ENCODE results near the gene SOST. TPM values are rescaled to one million over a fixed set of nuclear protein-coding genes. Genes with fewer than 3 reads are reported as not detected.
A peak's percentile ranks its signal among the peaks of the same experiment; 100 is the strongest.
"Not testable (repeated sequence)": the region's sequence is repeated elsewhere in the genome, so short reads cannot be mapped to it uniquely, and the experiment has no call there.

The SOST gene
- total RNA-seq, 1 donor from 2014 or later: not detected

- Mint-ChIP-seq H3K4me3 (ENCODE audit: unreplicated experiment) (no peak overlapping the region), H3K27me3 (ENCODE audit: low read depth) (no peaks in the 10 kb centered on the region), H3K4me1 (ENCODE audit: low read depth) (no peaks in the 10 kb centered on the region), H3K9me3 (ENCODE audit: low read depth) (peaks cover 12% of the 10 kb centered on the region), H3K36me3 (ENCODE audit: low read depth) (peaks cover 21% of the 10 kb centered on the region), H3K27ac (ENCODE audit: unreplicated experiment) (no peak overlapping the region)
- no peak for DNase-seq (ENCODE audit: low spot score)
- no peak for TF ChIP-seq CTCF (IDR thresholded peaks at IDR 0.05)
Observed at GRCh38 chr17:43800736-43801135, 42.1 kb upstream of the SOST start.

- H3K36me3 Mint-ChIP-seq (ENCODE audit: low read depth): peaks cover 18% of the 10 kb centered on the region
- DNase-seq (ENCODE audit: low spot score): no peak
- peaks cover 23% of the 10 kb centered on the region for H3K9me3 Mint-ChIP-seq (ENCODE audit: low read depth)
- H3K4me1 Mint-ChIP-seq (ENCODE audit: low read depth): no peaks in the 10 kb centered on the region
- H3K4me3 Mint-ChIP-seq (ENCODE audit: unreplicated experiment): no peak overlapping the region
- H3K27me3 Mint-ChIP-seq (ENCODE audit: low read depth): no peaks in the 10 kb centered on the region
- TF ChIP-seq CTCF (IDR thresholded peaks at IDR 0.05): no peak
- H3K27ac Mint-ChIP-seq (ENCODE audit: unreplicated experiment): no peak overlapping the region
Observed at GRCh38 chr17:43799047-43799446, 40.5 kb upstream of the SOST start.

GRCh38 chr17:43798024-43798423, 39.4 kb upstream of the SOST start:
- not testable (repeated sequence) for H3K4me1 Mint-ChIP-seq (ENCODE audit: low read depth); H3K4me3 Mint-ChIP-seq (ENCODE audit: unreplicated experiment); DNase-seq (ENCODE audit: low spot score); H3K27ac Mint-ChIP-seq (ENCODE audit: unreplicated experiment); H3K27me3 Mint-ChIP-seq (ENCODE audit: low read depth)
- Mint-ChIP-seq H3K9me3 (ENCODE audit: low read depth) (peaks cover 29% of the 10 kb centered on the region), H3K36me3 (ENCODE audit: low read depth) (peaks cover 19% of the 10 kb centered on the region)

- H3K4me3 Mint-ChIP-seq (ENCODE audit: unreplicated experiment); H3K27me3 Mint-ChIP-seq (ENCODE audit: low read depth); DNase-seq (ENCODE audit: low spot score); H3K4me1 Mint-ChIP-seq (ENCODE audit: low read depth); H3K27ac Mint-ChIP-seq (ENCODE audit: unreplicated experiment); H3K36me3 Mint-ChIP-seq (ENCODE audit: low read depth): not testable (repeated sequence)
- peaks cover 29% of the 10 kb centered on the region for H3K9me3 Mint-ChIP-seq (ENCODE audit: low read depth)
Observed at GRCh38 chr17:43792668-43793067, 34.1 kb upstream of the SOST start.

- no peak overlapping the region for H3K27ac Mint-ChIP-seq (ENCODE audit: unreplicated experiment)
- H3K4me1 Mint-ChIP-seq (ENCODE audit: low read depth): no peaks in the 10 kb centered on the region
- TF ChIP-seq CTCF (IDR thresholded peaks at IDR 0.05): no peak
- no peak overlapping the region for H3K4me3 Mint-ChIP-seq (ENCODE audit: unreplicated experiment)
- H3K9me3 Mint-ChIP-seq (ENCODE audit: low read depth): peaks cover 22% of the 10 kb centered on the region
- peaks cover 6% of the 10 kb centered on the region for H3K36me3 Mint-ChIP-seq (ENCODE audit: low read depth)
- no peaks in the 10 kb centered on the region for H3K27me3 Mint-ChIP-seq (ENCODE audit: low read depth)
- no peak for DNase-seq (ENCODE audit: low spot score)
Observed at GRCh38 chr17:43791589-43791988, 33.0 kb upstream of the SOST start.

- TF ChIP-seq CTCF (IDR thresholded peaks at IDR 0.05): peak; percentile 45
- no peak for DNase-seq (ENCODE audit: low spot score)
- H3K27me3 Mint-ChIP-seq (ENCODE audit: low read depth): no peaks in the 10 kb centered on the region
- H3K4me1 Mint-ChIP-seq (ENCODE audit: low read depth): no peaks in the 10 kb centered on the region
- no peak overlapping the region for H3K4me3 Mint-ChIP-seq (ENCODE audit: unreplicated experiment)
- H3K9me3 Mint-ChIP-seq (ENCODE audit: low read depth): peaks cover 17% of the 10 kb centered on the region
- no peak overlapping the region for H3K27ac Mint-ChIP-seq (ENCODE audit: unreplicated experiment)
- H3K36me3 Mint-ChIP-seq (ENCODE audit: low read depth): peaks cover 5% of the 10 kb centered on the region
Observed at GRCh38 chr17:43790311-43790940, 31.8 kb upstream of the SOST start.

Data from chondrocyte (in vitro differentiated cells).